Spleen (tissue), 11 donors: ENCODE data around the gene TIMP2. TPM values are rescaled to one million over a fixed set of nuclear protein-coding genes. Genes with fewer than 3 reads are reported as not detected.

ENCODE experiments used
- DNase-seq: peaks from one replicate; pipeline ENCODE4 v3.0.0-alpha.2; 2020
- H3K27ac ChIP-seq, 8 donors: fragments of 200-600 bp; sonication (generic) in 7 of 8; 1 replicate in 4 of 8; 2 replicates in 4 of 8; pipeline versions ENCODE4 v1.5.0 to v1.8.0; 2016 to 2021; ENCODE audit warnings: inconsistent platforms in 4 of 8, mild to moderate bottlenecking in 4 of 8, moderate library complexity in 1 of 8
- H3K27me3 ChIP-seq, 7 donors: fragments of 200-600 bp; sonication (generic) in 6 of 7; replicated peaks in 1 of 7; 1 replicate in 4 of 7; 2 replicates in 3 of 7; pipeline versions ENCODE4 v1.5.0 to v1.8.0; 2016 to 2021; ENCODE audit warnings: inconsistent platforms in 3 of 7, mild to moderate bottlenecking in 1 of 7
- H3K36me3 ChIP-seq, 6 donors: fragments of 200-600 bp; sonication (generic) in 5 of 6; 1 replicate in 4 of 6; 2 replicates in 2 of 6; pipeline versions ENCODE4 v1.5.0 to v1.8.0; 2016 to 2021; ENCODE audit warnings: inconsistent platforms in 2 of 6
- H3K4me1 ChIP-seq, 6 donors: fragments of 200-600 bp; sonication (generic) in 5 of 6; 1 replicate in 3 of 6; 2 replicates in 3 of 6; pipeline versions ENCODE4 v1.5.0 to v1.8.0; 2016 to 2021; ENCODE audit warnings: inconsistent platforms in 3 of 6
- H3K4me3 ChIP-seq, 8 donors: fragments of 200-600 bp; sonication (generic) in 7 of 8; 1 replicate in 4 of 8; 2 replicates in 4 of 8; pipeline versions ENCODE4 v1.5.0 to v1.8.0; 2016 to 2021; ENCODE audit warnings: inconsistent platforms in 4 of 8, mild to moderate bottlenecking in 4 of 8, moderate library complexity in 2 of 8
- H3K9me3 ChIP-seq, 8 donors: fragments of 200-600 bp; sonication (generic) in 7 of 8; 1 replicate in 4 of 8; 2 replicates in 4 of 8; pipeline versions ENCODE4 v1.5.0 to v1.8.0; 2016 to 2021; ENCODE audit warnings: inconsistent platforms in 4 of 8
- CTCF ChIP-seq, 11 experiments: fragments of 200-600 bp in 7 of 11; fragments of 450-650 bp in 4 of 11; sonication (generic) in 4 of 11; IDR thresholded peaks in 8 of 11; conservative IDR thresholded peaks in 3 of 11; 1 replicate in 7 of 11; 2 replicates in 4 of 11; pipeline versions ENCODE4 v1.4.0 to v1.8.0; 2016 to 2021; ENCODE audit warnings: antibody characterized with exemption in 11 of 11, inconsistent platforms in 4 of 11, mild to moderate bottlenecking in 1 of 11
- POLR2A ChIP-seq, 3 donors: fragments of 450-650 bp; IDR thresholded peaks; one replicate each; pipeline ENCODE4 v1.5.1; 2017; ENCODE audit warnings: antibody characterized with exemption in 3 of 3, mild to moderate bottlenecking in 1 of 3
- POLR2AphosphoS5 ChIP-seq, 3 donors: sonication (generic); formaldehyde crosslinking; IDR thresholded peaks; one replicate each; pipeline ENCODE4 v1.5.1; 2017; ENCODE audit warnings: antibody characterized with exemption in 3 of 3
- WGBS, 5 donors: extraction: QIAGEN DNeasy Blood & Tissue Kit in 3 of 5; methylation state at CpG; one replicate each; pipeline versions ENCODE4 v1.1.5 to v1.1.7; 2013 to 2018; 5-methylcytosine and 5-hydroxymethylcytosine counted together
- intact Hi-C: fragments of 100-400 bp; cut with DNase I; formaldehyde crosslinking; loops from one replicate; pipeline ENCODE4 v1.15.0; 2023; ENCODE audit warnings: low total_unique reads
- polyA plus RNA-seq, 3 donors: library from polyadenylated mRNA; stranded (reverse); fragments of 200-250 nt; gene quantifications; one replicate each; pipeline ENCODE4 v1.2.1, GENCODE V29; 2013
- total RNA-seq, 7 donors: library from RNA; depleted of rRNA in 3 of 7; stranded (reverse); fragments of >200 nt in 3 of 7; fragmentation: NEBNext Ultra II Directional in 4 of 7; extraction: Animal tissue kit (Norgen Biotek cat#: 25700) in 4 of 7; gene quantifications; one replicate each; pipeline versions ENCODE4 v1.1.0 to v1.2.1, GENCODE V29; 2016 to 2021
- donor health status: healthy with polysubstance abuse.
- donor health status: DM: no; HTN: no; CAD: no; lungs with moderate emphysema.
- donor health status: DM: no; HTN: no; CAD: no.
- donor health status: Bipolar disorder and iron deficiency.
- donor health status: healthy.
- donor health status: DM: no; HTN: no; CAD: no.
- donor health status: DM: yes; HTN: yes; CAD: no.

Gene TIMP2
- total and polyA plus RNA-seq, 10 donors, result 16.3 to 333 (median 181) TPM

- no peaks in the 10 kb centered on the region for H3K27me3 ChIP-seq
- intact Hi-C loops, result no loop called here
- no peak for TF ChIP-seq POLR2A (IDR thresholded peaks at IDR 0.05)
- TF ChIP-seq CTCF (IDR thresholded peaks at IDR 0.05 in 8 of 11, conservative IDR thresholded peaks at IDR 0.05 in 3 of 11), result no peak
- peak in 1 of 3 donors; percentile 46 for TF ChIP-seq POLR2AphosphoS5 (IDR thresholded peaks at IDR 0.05)
- no peak overlapping the region for H3K4me3 ChIP-seq
- WGBS, 5 donors, result 46 to 73% (median 61%) methylated on average over 5 of the region's 5 CpGs
- peaks cover 0 to 45% (median 0%) of the 10 kb centered on the region in 6 donors for H3K36me3 ChIP-seq
- H3K27ac ChIP-seq, result peak overlapping the region in 7 of 8 donors; percentile 40 to 74 (median 63)
- H3K4me1 ChIP-seq, result peaks cover 21 to 99% (median 76%) of the 10 kb centered on the region in 6 donors
- DNase-seq, result no peak
- no peaks in the 10 kb centered on the region for H3K9me3 ChIP-seq
Observed at GRCh38 chr17:78895322-78895721, 29.9 kb downstream of the TIMP2 start.

GRCh38 chr17:78893684-78894083, 31.5 kb downstream of the TIMP2 start:
- WGBS, 5 donors, result 38 to 58% (median 49%) methylated on average over 4 of the region's 4 CpGs
- Histone ChIP-seq H3K4me3 (no peak overlapping the region), H3K36me3 (peaks cover 0 to 35% (median 0%) of the 10 kb centered on the region in 6 donors), H3K27ac (peak overlapping the region in 3 of 8 donors; percentile 44 to 69 (median 59)), H3K27me3 (no peaks in the 10 kb centered on the region), H3K9me3 (no peaks in the 10 kb centered on the region), H3K4me1 (peaks cover 24 to 100% (median 89%) of the 10 kb centered on the region in 6 donors)
- TF ChIP-seq POLR2A (IDR thresholded peaks at IDR 0.05), result no peak
- TF ChIP-seq CTCF (IDR thresholded peaks at IDR 0.05 in 8 of 11, conservative IDR thresholded peaks at IDR 0.05 in 3 of 11), result no peak
- TF ChIP-seq POLR2AphosphoS5 (IDR thresholded peaks at IDR 0.05), result no peak
- intact Hi-C loops, result no loop called here
- no peak for DNase-seq

GRCh38 chr17:78892936-78893379, 32.2 kb downstream of the TIMP2 start:
- peaks cover 0 to 28% (median 0%) of the 10 kb centered on the region in 6 donors for H3K36me3 ChIP-seq
- H3K27me3 ChIP-seq, result no peaks in the 10 kb centered on the region
- H3K4me3 ChIP-seq, result no peak overlapping the region
- intact Hi-C loops, result no loop called here
- peaks cover 24 to 100% (median 89%) of the 10 kb centered on the region in 6 donors for H3K4me1 ChIP-seq
- peak overlapping the region in 7 of 8 donors; percentile 76 to 95 (median 90) for H3K27ac ChIP-seq
- H3K9me3 ChIP-seq, result no peaks in the 10 kb centered on the region
- no peak for TF ChIP-seq POLR2A (IDR thresholded peaks at IDR 0.05)
- no peak for TF ChIP-seq CTCF (IDR thresholded peaks at IDR 0.05 in 8 of 11, conservative IDR thresholded peaks at IDR 0.05 in 3 of 11)
- peak in 2 of 3 donors; percentile 21 to 24 for TF ChIP-seq POLR2AphosphoS5 (IDR thresholded peaks at IDR 0.05)
- no peak for DNase-seq
- 48 to 64% (median 54%) methylated on average over 6 of the region's 6 CpGs for WGBS, 5 donors

- no peaks in the 10 kb centered on the region for H3K27me3 ChIP-seq
- H3K27ac ChIP-seq, result peak overlapping the region in 7 of 8 donors; percentile 76 to 95 (median 90)
- intact Hi-C loops, result no loop called here
- peak overlapping the region in 1 of 8 donors; percentile 53 for H3K4me3 ChIP-seq
- WGBS, 5 donors, result 60 to 81% (median 69%) methylated on average over 4 to 5 of the region's 5 CpGs
- H3K36me3 ChIP-seq, result peaks cover 0 to 23% (median 0%) of the 10 kb centered on the region in 6 donors
- no peak for DNase-seq
- TF ChIP-seq CTCF (IDR thresholded peaks at IDR 0.05 in 8 of 11, conservative IDR thresholded peaks at IDR 0.05 in 3 of 11), result no peak
- no peak for TF ChIP-seq POLR2A (IDR thresholded peaks at IDR 0.05)
- no peak for TF ChIP-seq POLR2AphosphoS5 (IDR thresholded peaks at IDR 0.05)
- peaks cover 24 to 100% (median 86%) of the 10 kb centered on the region in 6 donors for H3K4me1 ChIP-seq
- no peaks in the 10 kb centered on the region for H3K9me3 ChIP-seq
Observed at GRCh38 chr17:78892520-78892919, 32.7 kb downstream of the TIMP2 start.
